Fibroblast of skin of back (primary cell): ENCODE measurements around the gene SERAC1.
"Not testable (repeated sequence)": the region's sequence is repeated elsewhere in the genome, so short reads cannot be mapped to it uniquely, and the experiment has no call there.

ENCODE experiments used
- DNase-seq: peaks from one replicate; pipeline ENCODE4 v3.0.0-alpha.2; 2013

The SERAC1 gene

GRCh38 chr6:158174024-158174423 is 6.0 kb upstream of the SERAC1 start:
- peak; percentile 47 for DNase-seq

- DNase-seq, result no peak
These were observed 3.9 kb upstream of the SERAC1 start for GRCh38 chr6:158172001-158172400.

- peak; percentile 95 for DNase-seq
These were observed 2.6 kb upstream of the SERAC1 start for GRCh38 chr6:158170656-158171081.

GRCh38 chr6:158169634-158170033 is 1.6 kb upstream of the SERAC1 start:
- DNase-seq, result not testable (repeated sequence)

- no peak for DNase-seq
These were observed 2.1 kb downstream of the SERAC1 start for GRCh38 chr6:158165919-158166416.

GRCh38 chr6:158164579-158165170 is 3.4 kb downstream of the SERAC1 start:
- no peak for DNase-seq

- no peak for DNase-seq
These were observed 6.4 kb downstream of the SERAC1 start for GRCh38 chr6:158161566-158162254.

GRCh38 chr6:158160932-158161539 is 7.0 kb downstream of the SERAC1 start:
- peak; percentile 57 for DNase-seq

- DNase-seq, result no peak
These were observed 9.3 kb downstream of the SERAC1 start for GRCh38 chr6:158158748-158159147.

GRCh38 chr6:158158123-158158522 is 9.9 kb downstream of the SERAC1 start:
- no peak for DNase-seq

GRCh38 chr6:158157064-158157764 is 10.8 kb downstream of the SERAC1 start:
- no peak for DNase-seq

- DNase-seq, result no peak
These were observed 13.2 kb downstream of the SERAC1 start for GRCh38 chr6:158154816-158155215.

GRCh38 chr6:158153576-158153975 is 14.5 kb downstream of the SERAC1 start:
- DNase-seq, result no peak

- no peak for DNase-seq
These were observed 15.4 kb downstream of the SERAC1 start for GRCh38 chr6:158152659-158153058.

GRCh38 chr6:158152025-158152424 is 16.0 kb downstream of the SERAC1 start:
- DNase-seq, result not testable (repeated sequence)

- peak; percentile 87 for DNase-seq
These were observed 17.4 kb downstream of the SERAC1 start for GRCh38 chr6:158150701-158151100.

- peak; percentile 85 for DNase-seq
These were observed 18.4 kb downstream of the SERAC1 start for GRCh38 chr6:158149641-158150040.

- DNase-seq, result peak; percentile 16
These were observed 24.4 kb downstream of the SERAC1 start for GRCh38 chr6:158143700-158144099.

GRCh38 chr6:158142789-158143188 is 25.3 kb downstream of the SERAC1 start:
- DNase-seq, result peak; percentile 71

- peak; percentile 43 for DNase-seq
These were observed 36.1 kb downstream of the SERAC1 start for GRCh38 chr6:158131926-158132325.

- no peak for DNase-seq
These were observed 42.8 kb downstream of the SERAC1 start for GRCh38 chr6:158125271-158125670.

GRCh38 chr6:158124288-158124687 is 43.8 kb downstream of the SERAC1 start:
- DNase-seq, result no peak

GRCh38 chr6:158122048-158122447 is 46.0 kb downstream of the SERAC1 start:
- DNase-seq, result no peak
